HepG2 (cell line): ENCODE measurements around the gene FMNL2. TPM values are rescaled to one million over a fixed set of nuclear protein-coding genes. Genes with fewer than 3 reads are reported as not detected.

Experiments
- HMGXB3 ChIP-seq: sonication (generic); formaldehyde crosslinking; IDR thresholded peaks from 2 replicates; pipeline ENCODE4 v1.4.0; 2020; ENCODE audit warnings: missing genetic modification reagents, borderline replicate concordance
- KIAA2018 ChIP-seq: sonication (generic); formaldehyde crosslinking; IDR thresholded peaks from 2 replicates; pipeline ENCODE4 v1.5.0; 2020; ENCODE audit warnings: mild to moderate bottlenecking, missing genetic modification reagents, borderline replicate concordance
- KMT2A ChIP-seq: sonication (generic); formaldehyde crosslinking; IDR thresholded peaks from 2 replicates; pipeline ENCODE4 v1.4.0; 2020; ENCODE audit warnings: missing genetic modification reagents
- MED13 ChIP-seq: sonication (generic); formaldehyde crosslinking; IDR thresholded peaks from 2 replicates; pipeline ENCODE4 v1.5.0; 2020; ENCODE audit warnings: missing genetic modification reagents
- MTERF4 ChIP-seq: sonication (generic); formaldehyde crosslinking; IDR thresholded peaks from 2 replicates; pipeline ENCODE4 v1.8.0; 2023; ENCODE audit warnings: mild to moderate bottlenecking, missing genetic modification reagents
- MTF2 ChIP-seq: sonication (generic); formaldehyde crosslinking; IDR thresholded peaks from 2 replicates; pipeline ENCODE4 v1.5.0; 2020; ENCODE audit warnings: missing genetic modification reagents, borderline replicate concordance
- PRMT3 ChIP-seq: sonication (generic); formaldehyde crosslinking; IDR thresholded peaks from 2 replicates; pipeline ENCODE4 v1.8.1; 2022; ENCODE audit warnings: low read depth, mild to moderate bottlenecking, moderate library complexity, missing genetic modification reagents, borderline replicate concordance
- PTBP1 ChIP-seq: fragments of 200-400 bp; formaldehyde crosslinking; IDR thresholded peaks from 2 replicates; pipeline ENCODE4 v1.6.1; 2018; ENCODE audit warnings: low read length, low read depth; ENCODE audit not compliant: poor library complexity, severe bottlenecking
- ZNF232 ChIP-seq: sonication (generic); formaldehyde crosslinking; IDR thresholded peaks from 2 replicates; pipeline ENCODE4 v1.4.0; 2020; ENCODE audit warnings: missing genetic modification reagents, borderline replicate concordance
- ZNF256 ChIP-seq: sonication (generic); formaldehyde crosslinking; conservative IDR thresholded peaks from 2 replicates; pipeline ENCODE4 v1.4.0; 2020; ENCODE audit warnings: missing genetic modification reagents
- ZNF430 ChIP-seq: sonication (generic); formaldehyde crosslinking; IDR thresholded peaks from 2 replicates; pipeline ENCODE4 v1.9.0; 2021; ENCODE audit warnings: mild to moderate bottlenecking, missing genetic modification reagents
- ZNF543 ChIP-seq: sonication (generic); formaldehyde crosslinking; IDR thresholded peaks from 2 replicates; pipeline ENCODE4 v1.4.0; 2020; ENCODE audit warnings: mild to moderate bottlenecking, missing genetic modification reagents
- ZNF549 ChIP-seq: sonication (generic); formaldehyde crosslinking; IDR thresholded peaks from 2 replicates; pipeline ENCODE4 v1.5.0; 2020; ENCODE audit warnings: missing genetic modification reagents
- ZNF552 ChIP-seq: sonication (generic); formaldehyde crosslinking; IDR thresholded peaks from 2 replicates; pipeline ENCODE4 v1.9.0; 2022; ENCODE audit warnings: missing genetic modification reagents, mild to moderate bottlenecking, borderline replicate concordance
- ZNF598 ChIP-seq: sonication (generic); formaldehyde crosslinking; IDR thresholded peaks from 2 replicates; pipeline ENCODE4 v1.5.1; 2020; ENCODE audit warnings: mild to moderate bottlenecking, missing genetic modification reagents, borderline replicate concordance
- ZSCAN12 ChIP-seq: sonication (generic); formaldehyde crosslinking; IDR thresholded peaks from 2 replicates; pipeline ENCODE4 v1.9.0; 2021; ENCODE audit warnings: mild to moderate bottlenecking, missing genetic modification reagents
- polyA plus RNA-seq, 8 experiments: library from polyadenylated mRNA; depleted of rRNA in 3 of 8; stranded (reverse) in 7 of 8; unstranded in 1 of 8; fragments of >200 nt; fragmentation: Illumina TruSeq in 4 of 8; extraction: Trizol in 4 of 8; gene quantifications; 2 replicates each; pipeline versions ENCODE4 v1.2.1 to v1.2.3, GENCODE V29; 2011 to 2016; ENCODE audit warnings: low read depth in 4 of 8, missing spikeins in 1 of 8, mixed read lengths in 1 of 8; ENCODE audit not compliant: insufficient read depth in 1 of 8
- total RNA-seq, 5 experiments: library from RNA; depleted of rRNA; stranded (reverse); fragments of >200 nt; fragmentation: Illumina TruSeq; extraction: Trizol; gene quantifications; 2 replicates each; pipeline ENCODE4 v1.2.3, GENCODE V29; 2016; ENCODE audit warnings: low read depth in 1 of 5

FMNL2 gene
- total and polyA plus RNA-seq, 2 of the 13 experiments (the other 11 are each of a cell fraction or from before 2014, with no cell fraction given): 66.5 to 67.7 TPM

GRCh38 chr2:152335016-152335725 lies at the start of gene FMNL2 (continued):
- TF ChIP-seq KIAA2018 (no peak), MTF2 (CRISPR knock-in tag) (peak; percentile 91; the same call in 1 of the 2 replicates), PRMT3 (CRISPR knock-in tag) (no peak), MTERF4 (no peak), ZNF598 (CRISPR knock-in tag) (peak; percentile 72; the same call in 1 of the 2 replicates), ZNF549 (CRISPR knock-in tag) (no peak), ZNF430 (CRISPR knock-in tag) (no peak; the same call in 1 of the 2 replicates), ZSCAN12 (CRISPR knock-in tag) (peak; percentile 93), PTBP1 (no peak), ZNF543 (CRISPR knock-in tag) (no peak; the same call in 1 of the 2 replicates), ZNF552 (peak; percentile 50), KMT2A (CRISPR knock-in tag) (peak; percentile 98), ZNF256 (CRISPR knock-in tag) (no peak; the same call in 1 of the 2 replicates), HMGXB3 (no peak), ZNF232 (CRISPR knock-in tag) (peak; percentile 60; the same call in 1 of the 2 replicates), MED13 (CRISPR knock-in tag) (peak; percentile 82)
